ENCODE results near the gene PLA2G4E.

PLA2G4E gene

DNA sequence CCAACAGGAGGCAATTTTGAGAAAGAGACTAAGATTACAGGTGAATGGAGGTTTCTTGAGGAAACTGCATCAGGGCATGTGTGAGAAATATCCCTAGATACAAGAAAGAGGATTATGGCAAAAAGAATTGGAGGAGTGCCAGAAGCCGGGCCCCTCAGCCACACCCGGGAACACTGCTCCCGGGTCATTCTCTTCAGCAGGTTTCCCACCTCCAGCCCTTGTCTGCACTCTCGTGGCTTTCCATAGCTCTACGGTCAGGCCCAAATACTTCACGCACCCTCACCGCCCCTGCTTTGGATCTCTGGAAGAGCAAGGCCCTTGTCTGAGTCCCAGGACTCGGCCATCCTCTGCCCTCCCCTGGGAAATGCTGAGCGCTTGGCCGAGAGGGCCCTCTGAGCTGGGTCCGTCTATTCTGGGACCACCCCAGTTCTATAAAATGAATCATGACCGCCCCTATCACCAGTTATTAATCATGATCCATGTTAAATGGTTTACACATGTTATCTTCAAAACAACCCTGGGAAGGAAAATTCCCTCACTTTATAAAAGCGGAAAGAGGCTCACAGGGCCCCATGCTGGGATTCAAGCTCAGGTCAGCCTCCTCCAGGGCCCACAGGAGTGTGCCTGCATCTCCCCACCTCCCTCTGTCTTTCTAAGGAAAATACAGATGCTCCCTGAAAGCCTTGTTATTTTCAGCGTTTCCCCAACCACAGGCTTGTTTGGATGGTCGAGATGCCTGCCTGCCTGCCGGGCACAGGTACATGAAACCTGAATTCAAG is 88.1 kb downstream of the PLA2G4E start:
- TF ChIP-seq, protein P1, sequence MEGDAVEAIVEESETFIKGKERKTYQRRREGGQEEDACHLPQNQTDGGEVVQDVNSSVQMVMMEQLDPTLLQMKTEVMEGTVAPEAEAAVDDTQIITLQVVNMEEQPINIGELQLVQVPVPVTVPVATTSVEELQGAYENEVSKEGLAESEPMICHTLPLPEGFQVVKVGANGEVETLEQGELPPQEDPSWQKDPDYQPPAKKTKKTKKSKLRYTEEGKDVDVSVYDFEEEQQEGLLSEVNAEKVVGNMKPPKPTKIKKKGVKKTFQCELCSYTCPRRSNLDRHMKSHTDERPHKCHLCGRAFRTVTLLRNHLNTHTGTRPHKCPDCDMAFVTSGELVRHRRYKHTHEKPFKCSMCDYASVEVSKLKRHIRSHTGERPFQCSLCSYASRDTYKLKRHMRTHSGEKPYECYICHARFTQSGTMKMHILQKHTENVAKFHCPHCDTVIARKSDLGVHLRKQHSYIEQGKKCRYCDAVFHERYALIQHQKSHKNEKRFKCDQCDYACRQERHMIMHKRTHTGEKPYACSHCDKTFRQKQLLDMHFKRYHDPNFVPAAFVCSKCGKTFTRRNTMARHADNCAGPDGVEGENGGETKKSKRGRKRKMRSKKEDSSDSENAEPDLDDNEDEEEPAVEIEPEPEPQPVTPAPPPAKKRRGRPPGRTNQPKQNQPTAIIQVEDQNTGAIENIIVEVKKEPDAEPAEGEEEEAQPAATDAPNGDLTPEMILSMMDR (conservative IDR thresholded peaks at IDR 0.05; ENCODE audit: low read depth, low read length), result no peak
- DNase-seq (ENCODE audit: low read depth), result no peak
- no peak overlapping the region for H3K4me3 ChIP-seq (ENCODE audit: low read depth, low read length)

DNA sequence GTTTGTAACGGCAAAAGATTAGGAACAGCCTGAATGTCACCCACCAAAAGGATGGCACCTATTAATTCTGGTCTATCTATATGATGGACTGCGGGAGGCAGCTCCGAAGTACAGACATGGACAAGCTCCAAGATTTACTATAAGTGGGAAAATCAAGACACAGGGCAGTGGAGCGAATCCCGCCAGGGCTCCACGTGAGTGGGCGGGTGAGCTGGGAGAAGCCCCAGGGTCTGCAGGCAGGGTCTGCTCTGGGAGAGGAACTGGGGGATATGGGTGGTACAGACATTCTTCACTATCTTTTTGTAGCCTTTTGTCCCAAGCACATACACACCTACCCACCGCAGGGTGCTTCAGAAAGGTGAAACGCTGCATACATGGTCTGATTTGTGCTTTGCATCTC is 88.7 kb downstream of the PLA2G4E start:
- TF ChIP-seq, protein P1 (conservative IDR thresholded peaks at IDR 0.05; ENCODE audit: low read depth, low read length), result no peak
- DNase-seq (ENCODE audit: low read depth), result no peak
- H3K4me3 ChIP-seq (ENCODE audit: low read depth, low read length), result no peak overlapping the region
